LoVo (cell line): Measurements from ENCODE around the gene NUBPL.
"Not testable (repeated sequence)": the region's sequence is repeated elsewhere in the genome, so short reads cannot be mapped to it uniquely, and the experiment has no call there.

Experiments used
- DNase-seq: peaks from one replicate; pipeline ENCODE4 v3.0.0-alpha.2; 2016; ENCODE audit warnings: low spot score

NUBPL gene

DNA sequence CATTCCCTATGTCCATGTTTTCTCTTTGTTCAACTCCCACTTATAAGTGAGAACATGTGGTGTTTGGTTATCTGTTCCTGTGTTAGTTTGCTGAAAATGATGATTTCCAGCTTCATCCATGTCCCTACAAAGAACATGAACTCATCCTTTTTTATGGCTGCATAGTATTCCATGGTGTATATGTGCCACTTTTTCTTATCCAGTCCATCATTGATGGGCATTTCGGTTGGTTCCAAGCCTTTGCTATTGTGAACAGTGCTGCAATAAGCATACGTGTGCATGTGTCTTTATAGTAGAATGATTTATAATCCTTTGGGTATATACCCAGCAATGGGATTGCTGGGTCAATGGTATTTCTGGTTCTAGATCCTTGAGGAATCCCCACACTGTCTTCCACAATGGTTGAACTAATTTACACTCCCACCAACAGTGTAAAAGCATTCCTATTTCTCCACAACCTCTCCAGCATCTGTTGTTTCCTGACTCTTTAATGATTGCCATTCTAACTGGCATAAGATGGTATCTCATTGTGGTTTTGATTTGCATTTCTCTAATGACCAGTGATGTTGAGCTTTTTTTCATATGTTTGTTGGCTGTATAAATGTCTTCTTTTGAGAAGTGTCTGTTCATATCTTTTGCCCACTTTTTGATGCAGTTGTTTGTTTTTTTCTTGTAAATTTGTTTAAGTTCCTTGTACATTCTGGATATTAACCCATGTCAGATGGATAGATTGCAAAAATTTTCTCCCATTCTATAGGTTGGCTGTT, 252.7 kb downstream of the NUBPL start:
- DNase-seq = not testable (repeated sequence)

DNA sequence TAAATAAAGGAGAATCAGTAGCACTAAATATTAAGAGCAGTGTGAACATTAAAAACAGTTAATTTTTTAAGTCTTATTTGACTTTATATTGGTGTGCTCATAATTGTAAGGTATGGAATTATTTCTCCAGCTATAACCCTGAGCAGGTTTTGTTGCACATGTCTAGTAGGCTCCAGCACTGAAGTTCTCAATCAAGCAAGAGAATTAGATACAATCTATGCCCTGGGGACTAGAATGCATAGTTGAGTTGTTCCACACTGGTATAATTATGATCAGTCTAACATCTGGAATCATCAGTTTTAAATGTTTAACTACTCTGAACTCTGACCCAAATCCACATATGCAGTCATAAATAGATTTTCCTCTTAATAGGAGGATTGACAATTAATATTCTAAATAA, 258.1 kb downstream of the NUBPL start:
- no peak for DNase-seq

DNA sequence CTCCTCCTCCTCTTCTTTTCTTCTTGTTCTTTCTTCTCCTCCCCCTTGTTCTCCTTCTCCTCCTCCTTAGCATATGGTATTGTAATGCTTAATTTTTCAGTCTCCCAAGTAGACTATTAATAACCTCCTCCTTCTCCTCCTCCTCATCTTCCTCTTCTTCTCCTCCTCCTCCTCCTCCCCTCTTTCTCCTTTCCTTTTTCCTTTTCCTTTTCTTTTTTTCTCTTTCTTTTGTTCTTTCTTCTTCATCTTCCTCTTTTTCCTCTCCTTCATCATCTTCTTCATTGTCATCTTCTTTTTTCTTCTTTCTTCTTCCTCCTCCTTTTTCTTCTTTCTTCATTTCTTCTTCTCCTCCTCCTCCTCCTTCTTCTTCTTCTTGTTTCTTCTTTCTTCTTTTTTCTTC, 264.3 kb downstream of the NUBPL start:
- DNase-seq = no peak

DNA sequence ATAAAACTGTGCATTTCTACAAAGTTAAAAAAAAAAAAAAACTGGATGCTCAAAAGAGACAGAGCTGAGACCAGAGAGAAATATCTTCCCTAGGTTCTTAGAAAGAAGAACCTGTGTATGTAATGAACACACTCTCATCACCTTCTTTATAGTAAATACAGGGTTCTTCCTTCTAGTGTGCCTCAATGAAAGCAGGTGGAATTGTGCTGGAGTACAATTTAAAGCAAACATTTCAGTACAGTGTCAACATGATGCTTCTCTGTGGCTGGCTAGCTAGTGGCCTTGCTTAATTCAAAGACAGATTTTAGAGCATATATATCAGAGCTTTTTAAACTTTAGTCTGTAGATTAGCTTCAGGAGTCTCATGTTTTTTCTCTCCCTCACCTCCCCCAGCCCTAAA, 266.1 kb downstream of the NUBPL start:
- DNase-seq = no peak

DNA sequence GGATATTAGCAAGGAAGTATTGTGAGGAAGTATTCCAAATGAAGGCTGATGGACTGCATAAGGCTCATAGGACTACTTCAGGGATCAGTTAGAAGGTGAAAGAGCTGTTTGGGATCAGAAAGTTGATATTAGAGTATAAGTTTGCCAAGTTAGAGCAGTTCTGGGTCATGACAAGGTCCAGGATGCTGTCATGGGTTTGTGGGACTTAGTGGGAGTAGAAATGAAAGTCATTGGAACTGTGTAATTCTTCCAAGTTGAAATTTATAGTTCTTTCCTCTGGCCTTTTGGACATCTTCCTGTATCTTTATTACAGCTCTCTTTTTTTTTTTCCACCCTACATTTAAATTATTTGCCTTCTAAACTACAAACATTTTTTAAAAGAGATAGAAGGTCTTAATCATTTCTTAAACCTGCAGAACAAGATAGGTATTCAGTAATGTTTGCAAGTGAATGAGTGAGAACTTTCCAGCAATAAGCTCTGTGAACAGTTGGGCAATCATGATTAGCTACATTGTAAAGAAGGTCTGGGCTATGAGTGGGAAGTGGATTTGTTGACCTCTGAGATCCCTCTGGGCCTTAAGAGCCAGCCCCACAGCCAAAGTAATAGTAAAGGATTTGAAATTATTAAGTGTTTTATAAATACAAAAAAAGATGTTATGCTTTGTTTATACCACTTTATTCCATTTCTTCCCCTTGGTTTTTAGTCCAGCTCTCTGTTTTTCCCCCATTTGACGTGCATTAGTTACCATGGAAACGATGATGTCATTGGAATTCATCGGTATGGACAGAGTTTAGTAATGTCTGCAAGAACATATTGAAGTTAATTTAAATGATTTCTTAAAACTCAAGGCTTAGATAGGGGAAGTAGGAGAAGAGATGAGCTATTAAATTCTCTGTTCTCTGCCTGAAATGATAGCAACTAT, 268.0 kb downstream of the NUBPL start:
- DNase-seq = no peak

DNA sequence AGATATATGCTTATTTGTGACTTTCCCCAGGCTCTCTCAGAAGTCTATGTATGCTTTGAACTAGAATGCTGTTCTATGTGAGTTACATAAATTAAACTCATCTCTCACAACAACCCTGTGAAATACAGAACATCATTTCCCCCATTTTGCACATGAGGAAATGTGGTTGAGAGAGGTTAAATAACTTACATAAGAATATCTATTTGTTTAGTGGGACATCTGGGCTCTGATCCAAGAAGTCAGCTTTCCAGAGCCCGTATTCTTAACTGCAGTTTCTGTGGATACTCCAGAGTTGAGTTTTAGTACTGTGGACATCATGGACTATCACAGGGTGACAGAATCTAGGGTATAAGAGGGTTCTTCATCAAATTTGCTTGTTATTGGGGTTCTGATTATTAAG, 273.4 kb downstream of the NUBPL start:
- no peak for DNase-seq

DNA sequence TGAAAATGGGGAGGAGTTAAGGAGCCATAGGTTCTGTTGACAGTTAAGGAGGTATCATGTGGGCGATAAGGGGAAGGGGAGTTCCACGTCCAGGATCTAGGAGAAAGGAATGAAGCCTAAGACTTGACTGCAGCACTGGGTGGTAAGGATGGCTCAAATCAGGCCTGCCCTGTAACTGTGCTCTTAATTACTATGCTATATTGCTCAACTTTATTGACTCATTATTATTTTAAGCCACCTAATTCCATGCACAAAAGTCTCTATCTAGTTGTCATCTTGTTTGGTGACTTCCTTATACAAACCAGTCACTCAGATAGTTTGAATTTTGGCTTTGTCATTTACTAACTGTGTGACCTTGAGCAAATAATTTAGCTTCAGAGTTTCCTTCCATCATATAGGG, 273.8 kb downstream of the NUBPL start:
- no peak for DNase-seq

DNA sequence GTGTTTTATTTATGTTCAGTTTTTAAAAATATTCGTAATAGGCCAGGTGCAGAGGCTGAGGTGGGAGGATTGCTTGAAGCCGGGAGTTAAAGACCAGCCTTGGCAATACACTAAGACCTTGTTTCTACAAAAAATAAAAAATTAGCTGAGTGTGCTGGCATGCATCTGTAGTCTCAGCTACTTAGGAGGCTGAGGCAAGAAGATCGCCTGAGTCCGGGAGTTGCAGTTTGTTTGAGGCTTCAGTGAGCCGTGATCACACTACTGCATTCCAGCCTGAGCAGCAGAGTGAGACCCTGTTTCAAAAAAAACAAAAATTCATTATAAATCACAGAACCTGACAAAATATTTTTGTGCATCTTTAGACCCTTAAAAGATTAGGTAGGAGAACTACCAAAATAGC, 275.8 kb downstream of the NUBPL start:
- no peak for DNase-seq

DNA sequence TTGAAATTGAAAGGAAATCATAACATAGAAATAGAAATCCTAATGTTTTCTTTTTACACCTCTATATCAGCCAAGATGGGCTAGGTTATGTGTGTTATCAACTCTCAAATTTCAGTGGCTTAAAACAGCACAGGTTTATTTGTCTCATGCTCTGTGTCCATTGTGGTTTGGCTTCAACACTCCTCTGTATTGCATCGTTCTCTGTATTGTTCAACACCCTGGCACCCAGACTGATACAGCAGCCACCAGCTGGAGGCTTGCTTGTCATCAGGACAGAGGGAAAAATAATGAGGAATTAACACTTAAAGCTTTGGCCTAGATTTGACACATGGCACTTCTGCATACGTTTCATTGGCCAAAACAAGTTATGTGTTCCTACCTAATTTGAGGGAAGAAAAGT, 281.7 kb downstream of the NUBPL start:
- DNase-seq = no peak

DNA sequence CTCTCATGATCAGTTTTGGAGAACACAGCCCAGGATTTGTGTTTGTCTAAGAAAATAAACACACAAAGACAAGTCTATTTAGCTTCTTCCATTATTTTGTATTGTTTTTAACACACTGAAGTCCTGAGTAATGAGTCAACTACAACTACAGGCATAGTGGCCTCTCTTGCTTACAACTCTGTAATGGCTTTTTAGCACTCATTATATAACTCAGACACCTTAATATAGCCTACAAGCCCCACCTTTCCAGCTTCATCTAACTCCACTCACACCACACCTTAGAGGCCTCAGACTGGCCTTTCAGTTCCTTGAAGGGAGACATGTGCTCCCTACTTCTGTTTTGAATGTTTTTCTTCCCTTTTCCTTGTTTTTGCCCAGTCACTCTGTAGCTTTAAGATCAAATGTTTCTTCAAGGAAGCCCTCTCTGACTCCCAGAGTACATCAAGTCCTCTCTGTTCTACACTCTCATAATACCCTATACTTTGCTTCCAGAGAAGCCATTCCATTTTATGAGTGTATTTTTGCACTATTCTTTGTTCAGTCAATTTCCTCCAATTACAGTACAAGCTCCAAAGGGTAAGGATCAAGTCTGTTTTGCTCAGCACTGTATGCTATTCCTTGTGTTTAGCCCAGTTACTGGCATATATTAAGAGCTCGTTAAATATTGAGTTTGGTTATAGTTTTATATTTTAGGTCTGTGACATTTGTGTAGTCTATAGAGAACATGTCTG, 282.3 kb downstream of the NUBPL start:
- DNase-seq = no peak

DNA sequence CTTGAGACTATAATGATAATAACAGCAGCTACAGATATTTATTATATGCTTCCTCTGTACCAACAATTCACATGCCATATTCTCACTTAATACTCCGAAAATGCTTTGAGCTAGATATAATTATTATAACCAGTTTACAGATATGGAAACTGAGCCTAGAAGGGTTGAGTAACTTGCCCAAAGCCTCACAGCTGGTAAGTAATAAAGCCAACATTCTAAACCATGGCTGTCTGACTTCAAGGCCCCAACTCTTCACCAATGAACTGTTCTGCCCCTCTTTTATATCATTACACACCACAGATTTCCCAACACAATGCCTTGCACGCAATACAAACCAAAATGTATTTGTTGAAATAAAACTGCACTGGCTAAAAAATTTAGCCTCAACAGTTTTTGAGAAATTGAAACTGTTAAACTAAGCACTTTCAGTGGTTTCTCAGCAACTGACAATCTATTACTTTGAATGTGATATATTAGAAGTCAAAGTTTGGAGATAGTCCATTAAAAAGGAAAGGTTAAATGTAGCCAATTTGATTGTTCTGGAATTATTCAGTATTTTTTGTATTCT, 293.4 kb downstream of the NUBPL start:
- DNase-seq = no peak

DNA sequence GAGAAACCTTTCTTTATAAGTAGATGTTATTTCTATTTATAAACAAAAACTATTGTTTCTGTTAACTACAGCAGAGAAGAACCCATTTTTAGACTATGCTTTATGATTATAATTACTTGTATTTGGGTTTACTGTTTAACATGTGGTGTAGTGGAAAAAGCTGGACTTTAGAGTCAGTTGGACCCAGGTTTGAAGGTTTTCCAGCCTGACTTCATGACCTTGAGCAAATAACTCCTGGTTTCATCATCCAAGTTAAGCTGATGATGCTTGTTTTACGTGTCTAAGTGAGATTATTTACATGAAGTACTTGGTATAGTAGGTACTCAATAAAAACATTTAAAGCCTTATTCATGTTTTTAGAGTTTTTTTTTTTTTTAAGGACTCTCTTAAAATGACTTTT, 294.1 kb downstream of the NUBPL start:
- DNase-seq = no peak

DNA sequence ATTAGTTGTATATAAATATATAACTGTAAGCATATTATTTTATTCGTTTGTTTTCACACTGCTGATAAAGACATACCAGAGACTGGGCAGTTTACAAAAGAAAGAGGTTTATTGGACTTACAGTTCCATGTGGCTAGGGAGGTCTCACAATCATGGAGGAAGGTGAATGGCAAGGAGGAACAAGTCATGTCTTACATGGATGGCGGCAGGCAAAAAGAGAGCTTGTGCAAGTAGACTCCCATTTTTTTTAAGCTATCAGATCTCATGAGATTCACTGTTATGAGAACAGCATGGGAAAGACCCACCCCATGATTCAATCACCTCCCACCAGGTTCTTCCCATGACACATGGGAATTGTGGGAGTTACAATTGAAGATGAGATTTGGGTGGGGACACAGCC, 294.8 kb downstream of the NUBPL start:
- DNase-seq = not testable (repeated sequence)

DNA sequence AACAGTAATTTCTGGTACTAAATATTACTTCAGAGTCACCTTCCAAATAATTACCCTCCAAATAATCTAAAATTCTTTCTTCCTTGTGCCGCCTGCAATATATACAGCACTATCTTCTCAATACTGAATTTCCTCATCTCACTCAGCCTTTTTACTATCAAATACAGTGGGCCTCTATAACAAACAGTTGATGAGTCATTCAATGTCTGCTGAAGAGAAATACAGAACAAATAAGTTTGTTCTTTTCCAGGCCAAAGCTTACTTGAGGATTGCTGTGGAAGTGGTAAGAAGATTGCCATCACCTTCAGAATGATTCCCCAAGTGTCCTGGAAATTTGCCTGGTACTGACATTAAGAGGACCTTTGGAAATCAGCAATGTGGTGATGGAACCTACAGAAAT, 297.7 kb downstream of the NUBPL start:
- DNase-seq = no peak

DNA sequence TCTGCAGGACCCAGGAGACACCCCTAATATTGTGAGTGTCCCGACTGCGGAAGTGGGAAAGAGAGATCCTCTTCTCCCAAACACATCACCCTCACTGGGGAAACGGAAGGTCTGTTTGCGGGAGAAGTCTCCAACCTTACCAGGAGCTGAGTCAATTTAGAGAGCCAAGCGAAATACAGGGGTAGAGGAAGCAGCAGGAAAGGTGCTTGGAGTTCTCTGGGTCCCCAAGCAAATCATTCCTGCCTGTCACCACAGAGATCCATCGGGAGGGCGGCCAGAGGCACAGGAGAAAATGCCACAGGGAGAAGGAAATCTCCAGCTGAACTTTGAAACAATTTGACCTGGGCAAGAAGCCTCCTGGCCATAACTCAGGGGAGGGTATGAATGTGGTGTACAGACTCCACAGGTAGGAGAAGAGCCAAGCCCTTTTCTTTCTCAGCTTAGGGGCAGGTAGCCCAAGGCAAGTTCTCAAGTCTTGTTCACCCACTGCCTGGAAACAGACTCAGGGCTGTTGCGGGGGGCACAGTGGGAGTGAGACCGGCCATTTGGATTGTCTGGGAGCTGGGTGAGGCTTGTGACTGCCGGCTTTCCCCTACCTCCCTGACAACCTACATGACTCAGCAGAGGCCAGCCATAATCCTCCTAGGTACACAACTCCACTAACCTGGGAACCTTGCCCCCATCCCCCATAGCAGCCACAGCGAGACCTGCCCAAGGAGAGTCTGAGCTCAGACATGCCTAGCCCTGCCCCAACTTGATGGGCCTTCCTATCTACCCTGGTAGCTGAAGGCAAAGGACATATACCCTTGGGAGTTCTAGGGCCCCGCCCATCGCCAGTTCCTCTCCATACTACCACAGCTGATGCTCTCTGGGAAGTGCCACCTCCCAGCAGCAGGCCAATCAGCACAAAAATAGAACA, 304.0 kb downstream of the NUBPL start:
- no peak for DNase-seq

DNA sequence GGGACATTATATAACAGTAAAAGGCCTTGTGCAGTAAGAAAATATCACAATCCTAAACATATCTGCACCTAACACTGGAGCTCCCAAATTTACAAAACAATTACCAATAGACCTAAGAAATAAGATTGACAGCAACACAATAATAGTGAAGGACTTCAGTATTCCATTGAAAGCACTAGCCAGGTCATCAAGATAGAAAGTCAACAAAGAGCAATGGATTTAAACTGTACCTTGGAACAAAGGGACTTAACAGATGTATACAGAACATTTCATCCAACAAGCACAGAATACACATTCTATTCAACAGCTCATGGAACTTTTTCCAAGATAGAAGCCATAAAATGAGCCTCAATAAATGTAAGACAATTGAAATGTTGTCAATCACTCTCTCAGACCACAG, 306.4 kb downstream of the NUBPL start:
- no peak for DNase-seq

DNA sequence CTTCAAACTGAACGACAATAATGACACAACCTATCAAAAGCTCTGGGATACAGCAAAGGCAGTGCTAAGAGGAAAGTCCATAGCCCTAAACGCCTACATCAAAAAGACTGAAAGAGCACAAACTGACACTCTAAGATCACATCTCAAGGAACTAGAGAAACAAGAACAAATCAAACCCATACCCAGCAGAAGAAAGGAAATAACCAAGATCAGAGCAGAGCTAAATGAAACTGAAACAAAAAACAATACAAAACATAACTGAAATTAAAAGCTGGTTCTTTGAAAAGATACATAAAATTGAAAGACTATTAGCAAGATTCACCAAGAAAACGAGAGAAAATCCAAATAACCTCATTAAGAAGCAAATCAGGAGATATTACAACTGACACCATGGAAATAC, 306.9 kb downstream of the NUBPL start:
- not testable (repeated sequence) for DNase-seq

DNA sequence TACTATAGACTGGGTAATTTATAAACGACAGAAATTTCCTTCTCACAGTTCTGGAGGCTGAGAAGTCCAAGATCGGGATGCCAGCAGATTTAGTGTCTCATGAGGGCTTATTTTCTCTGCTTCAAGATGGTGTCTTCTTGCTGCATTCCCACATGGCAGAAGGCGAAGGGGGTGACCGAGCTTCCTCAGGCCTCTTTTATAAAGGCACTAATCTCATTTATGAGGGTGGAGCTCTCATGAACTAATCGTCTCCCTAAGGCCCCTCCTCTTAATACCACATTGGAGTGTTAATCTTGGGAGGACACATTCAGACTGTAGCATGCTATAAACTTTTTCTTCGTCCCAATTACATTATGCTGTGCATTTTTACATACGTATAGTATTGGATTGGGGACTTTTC, 315.5 kb downstream of the NUBPL start:
- DNase-seq = no peak

DNA sequence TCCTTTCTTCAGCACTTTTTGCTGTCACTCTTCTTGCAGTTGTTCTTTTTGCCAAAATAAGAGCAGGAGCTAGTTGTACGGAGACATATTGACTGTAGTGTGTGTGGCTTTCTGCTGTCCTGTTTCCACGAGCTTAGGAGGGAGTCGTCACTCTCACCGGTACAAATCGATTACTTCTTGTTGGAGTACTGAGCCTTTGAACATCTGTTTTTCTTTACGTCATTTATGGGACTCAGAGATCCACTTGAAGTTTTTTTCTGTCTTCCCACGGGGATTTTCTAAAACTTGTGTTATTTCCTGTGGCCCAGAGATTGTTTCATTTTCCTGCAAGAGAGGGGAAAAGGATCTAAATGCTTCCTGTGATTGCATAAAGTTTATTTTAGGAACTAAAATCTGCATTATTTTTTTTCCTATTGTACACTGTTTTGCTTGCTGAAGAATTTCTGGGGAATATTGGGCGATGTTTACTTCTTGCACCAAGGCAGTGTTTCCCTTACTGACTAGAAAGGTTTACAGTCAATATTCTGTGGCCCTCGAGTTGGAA, 316.1 kb downstream of the NUBPL start:
- no peak for DNase-seq

DNA sequence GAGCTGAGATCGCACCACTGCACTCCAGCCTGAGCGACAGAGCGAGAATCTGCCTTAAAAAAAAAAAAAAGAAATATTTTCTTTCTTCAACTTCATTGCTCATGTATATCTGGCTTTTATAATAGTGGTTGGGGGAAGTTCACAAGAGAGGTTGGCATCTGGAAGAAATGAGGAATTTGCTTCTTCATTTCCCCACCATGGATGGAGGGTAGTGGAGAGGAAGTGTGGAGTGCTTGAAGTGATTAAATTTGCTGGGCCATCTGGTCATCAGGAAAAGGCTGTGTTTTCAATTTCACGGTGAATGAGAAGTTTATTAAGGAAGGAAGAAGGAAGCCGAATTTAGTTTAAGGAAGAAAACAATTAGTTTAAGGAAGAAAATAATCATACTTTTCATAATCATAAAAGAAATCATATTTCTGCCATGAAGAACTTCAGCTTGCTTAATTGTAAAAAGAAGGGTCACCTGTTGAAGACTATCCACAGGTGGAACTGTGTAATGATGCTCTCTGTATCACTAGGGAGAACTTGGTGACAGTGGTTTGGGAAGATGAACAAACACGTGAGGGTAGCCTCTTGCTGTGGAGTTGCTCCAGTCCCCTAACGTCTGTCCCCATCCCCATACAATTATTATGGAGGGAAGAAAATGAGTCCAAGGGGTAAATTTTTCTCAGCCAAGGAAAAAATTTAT, 318.6 kb downstream of the NUBPL start:
- DNase-seq = no peak
